Raji (cell line): ENCODE measurements around the gene RACK1.

Experiments used
- POLR2A ChIP-seq: IDR thresholded peaks from 2 replicates; pipeline ENCODE4 v1.6.1; 2011; ENCODE audit warnings: low read depth, low read length, control low read depth; ENCODE audit not compliant: insufficient read depth

Gene RACK1

GRCh38 chr5:181235323-181235688 lies 8.4 kb downstream of the RACK1 start:
- TF ChIP-seq POLR2A: no peak

GRCh38 chr5:181234455-181235306 lies 9.0 kb downstream of the RACK1 start:
- TF ChIP-seq POLR2A: peak; percentile 22

- no peak for TF ChIP-seq POLR2A
These were observed 9.8 kb downstream of the RACK1 start for GRCh38 chr5:181233801-181234454.

- no peak for TF ChIP-seq POLR2A
These were observed 10.5 kb downstream of the RACK1 start for GRCh38 chr5:181233088-181233800.

- no peak for TF ChIP-seq POLR2A
These were observed 11.1 kb downstream of the RACK1 start for GRCh38 chr5:181232593-181232992.

- no peak for TF ChIP-seq POLR2A
These were observed 12.3 kb downstream of the RACK1 start for GRCh38 chr5:181231432-181231831.

- no peak for TF ChIP-seq POLR2A
These were observed 13.2 kb downstream of the RACK1 start for GRCh38 chr5:181230551-181230950.

- no peak for TF ChIP-seq POLR2A
These were observed 13.7 kb downstream of the RACK1 start for GRCh38 chr5:181229996-181230395.

GRCh38 chr5:181224390-181225229 lies 19.1 kb downstream of the RACK1 start:
- no peak for TF ChIP-seq POLR2A

GRCh38 chr5:181223729-181224389 lies 19.8 kb downstream of the RACK1 start:
- TF ChIP-seq POLR2A: peak; percentile 70

GRCh38 chr5:181223058-181223728 lies 20.5 kb downstream of the RACK1 start, which contains the start of gene TRIM41:
Gene TRIM41 (plus strand): TSS chr5:181223281. CDS start chr5:181224000, 719 bp downstream.
- peak; percentile 92 for TF ChIP-seq POLR2A

GRCh38 chr5:181222630-181223057 lies 21.1 kb downstream of the RACK1 start:
- no peak for TF ChIP-seq POLR2A

- TF ChIP-seq POLR2A: peak; percentile 40; the same call in 1 of the 2 replicates
These were observed 21.7 kb downstream of the RACK1 start for GRCh38 chr5:181221792-181222629.
